GM19328 (cell line): ENCODE measurements around the gene CACYBP.

Source experiments
- ATAC-seq: cut with Tn5 transposase; IDR thresholded peaks from one replicate; pipeline ENCODE4 v1.9.1; 2021; ENCODE audit warnings: mild to moderate bottlenecking, moderate library complexity; ENCODE audit not compliant: unreplicated experiment

Gene CACYBP

DNA sequence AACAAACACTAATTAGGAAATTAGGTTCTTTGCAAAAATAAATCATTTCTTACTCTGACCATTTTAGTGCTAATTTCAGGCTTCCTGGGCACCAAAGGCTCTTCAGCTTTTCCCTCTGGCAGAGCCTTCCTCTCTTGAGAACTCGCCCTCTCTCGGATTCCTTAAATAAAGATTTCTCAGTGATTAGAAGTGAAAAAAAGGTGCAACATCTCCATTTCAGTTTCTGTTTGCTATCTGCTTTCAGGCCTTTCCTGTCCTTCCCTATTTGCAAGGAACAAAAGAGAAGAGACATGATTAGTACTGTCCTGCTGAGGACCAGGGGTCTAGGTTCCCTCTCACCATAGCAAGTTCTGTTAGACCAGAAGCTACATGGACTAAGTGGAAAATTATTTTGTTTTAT lies 27.8 kb upstream of the CACYBP start:
- no peak for ATAC-seq

- ATAC-seq: no peak
These were observed 25.0 kb upstream of the CACYBP start for GRCh38 chr1:174974711-174975119.

DNA sequence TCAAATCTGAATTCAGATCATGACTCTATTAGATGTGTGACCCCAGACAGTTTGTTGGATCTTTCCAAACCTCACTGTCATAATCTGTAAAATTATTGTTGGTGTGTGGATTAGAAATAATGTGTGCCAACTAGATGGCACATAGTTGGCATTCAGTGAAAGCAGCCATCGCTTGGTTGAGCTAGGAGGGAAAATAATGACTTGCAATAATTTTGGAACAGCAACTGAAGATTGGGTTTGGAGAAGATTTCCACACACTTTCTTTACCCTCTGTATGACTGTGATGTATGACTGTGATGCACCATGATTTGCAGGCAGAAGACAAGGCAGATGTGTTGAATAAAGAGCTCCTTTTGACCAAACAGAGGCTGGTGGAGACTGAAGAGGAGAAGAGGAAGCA lies 24.0 kb upstream of the CACYBP start:
- no peak for ATAC-seq

- no peak for ATAC-seq
These were observed 23.2 kb upstream of the CACYBP start for GRCh38 chr1:174976436-174977108.

DNA sequence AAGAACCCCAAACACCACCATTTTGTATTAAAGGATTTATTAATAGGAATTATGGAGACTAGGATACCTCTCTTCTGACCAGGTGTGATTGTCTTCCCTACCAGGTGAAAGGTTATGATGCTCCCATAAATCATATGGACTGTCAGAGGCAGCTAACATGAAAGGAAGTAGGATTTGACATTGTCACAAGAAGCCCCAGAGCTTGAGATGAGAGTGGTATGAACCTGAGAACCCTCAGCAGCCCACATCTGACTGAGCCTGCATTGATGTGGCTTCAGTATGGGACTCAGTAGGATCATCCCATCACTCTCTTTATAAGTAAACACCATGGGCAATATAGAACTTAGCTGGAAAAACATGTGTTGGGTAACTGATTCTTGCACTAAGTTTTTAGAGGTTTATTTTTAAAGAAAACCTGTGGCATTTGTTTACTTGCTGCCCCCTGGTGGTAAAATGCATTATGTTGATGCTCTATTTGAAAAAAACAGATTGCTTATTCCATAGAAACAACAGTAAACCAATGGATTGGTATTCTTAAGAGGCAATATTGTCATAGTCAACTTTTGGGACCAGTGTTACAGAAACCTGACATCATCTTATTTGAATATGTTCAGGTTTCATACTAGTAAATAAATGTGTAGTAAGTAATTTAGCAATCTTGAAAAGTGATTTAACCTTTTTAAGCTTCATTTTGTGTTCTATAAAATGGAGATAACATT lies 16.6 kb upstream of the CACYBP start:
- ATAC-seq: no peak

DNA sequence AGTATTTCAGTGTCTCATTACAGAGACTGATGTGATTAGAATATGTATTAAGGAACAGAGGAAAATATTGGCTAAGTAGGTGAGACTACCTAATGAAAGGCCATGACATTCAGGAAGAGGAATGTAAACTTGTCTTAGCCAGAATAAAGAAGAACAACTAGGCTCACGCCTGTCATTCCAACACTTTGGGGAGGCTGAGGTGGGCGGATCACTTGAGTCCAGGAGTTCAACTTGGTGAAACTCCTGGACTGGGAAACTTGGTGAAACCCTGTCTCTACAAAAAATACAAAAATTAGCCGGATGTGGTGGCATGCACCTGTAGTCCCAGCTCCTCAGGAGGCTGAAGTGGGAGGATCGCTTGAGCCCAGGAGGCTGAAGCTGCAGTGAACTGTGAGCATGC lies 14.8 kb upstream of the CACYBP start:
- ATAC-seq: no peak

DNA sequence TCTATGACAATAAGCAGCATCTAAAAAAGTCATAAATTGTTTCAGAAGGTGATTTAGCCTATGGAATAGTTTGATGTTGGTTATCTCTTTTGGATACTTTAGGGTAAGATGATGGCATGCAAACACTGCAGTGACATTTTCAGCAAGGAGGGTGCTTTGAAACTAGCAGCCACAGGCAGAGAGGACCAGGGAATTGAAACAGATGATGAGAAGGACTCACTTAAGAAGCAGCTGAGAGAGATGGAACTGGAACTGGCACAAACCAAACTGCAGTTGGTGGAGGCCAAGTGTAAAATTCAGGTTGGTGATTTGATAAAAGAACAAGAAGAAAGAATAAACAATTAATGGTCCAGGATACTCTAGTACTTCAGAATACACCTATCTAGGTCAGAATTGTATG lies 11.2 kb upstream of the CACYBP start:
- ATAC-seq: no peak

- no peak for ATAC-seq
These were observed 10.8 kb upstream of the CACYBP start for GRCh38 chr1:174988986-174989385.

- ATAC-seq: no peak
These were observed 10.1 kb upstream of the CACYBP start for GRCh38 chr1:174989536-174990220.

- ATAC-seq: no peak
These were observed 9.3 kb upstream of the CACYBP start for GRCh38 chr1:174990382-174990999.

- ATAC-seq: no peak
These were observed 8.3 kb upstream of the CACYBP start for GRCh38 chr1:174991473-174991872.

GRCh38 chr1:174995121-174995520 lies 4.6 kb upstream of the CACYBP start:
- no peak for ATAC-seq

GRCh38 chr1:174995916-174996315 lies 3.8 kb upstream of the CACYBP start:
- no peak for ATAC-seq

- ATAC-seq: no peak
These were observed 3.3 kb upstream of the CACYBP start for GRCh38 chr1:174996476-174996875.

DNA sequence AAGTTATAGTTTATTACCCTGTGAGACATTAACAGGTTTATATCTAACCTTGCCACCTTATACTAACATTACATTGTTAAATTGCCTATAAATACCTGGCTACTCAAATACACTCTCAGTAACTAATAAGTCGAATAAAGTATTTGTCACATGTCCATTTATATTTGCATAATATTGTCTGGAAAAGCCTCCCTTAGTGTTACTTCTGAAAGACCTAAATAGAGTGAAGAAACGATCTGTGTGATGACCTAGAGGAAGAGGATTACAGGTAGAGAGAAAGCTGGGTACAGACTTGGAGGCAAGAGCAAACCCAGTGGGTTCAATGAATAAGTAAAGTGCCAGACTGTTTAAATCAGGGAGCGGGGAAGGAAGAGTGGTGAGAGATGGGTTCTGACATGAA lies 2.7 kb upstream of the CACYBP start:
- no peak for ATAC-seq

DNA sequence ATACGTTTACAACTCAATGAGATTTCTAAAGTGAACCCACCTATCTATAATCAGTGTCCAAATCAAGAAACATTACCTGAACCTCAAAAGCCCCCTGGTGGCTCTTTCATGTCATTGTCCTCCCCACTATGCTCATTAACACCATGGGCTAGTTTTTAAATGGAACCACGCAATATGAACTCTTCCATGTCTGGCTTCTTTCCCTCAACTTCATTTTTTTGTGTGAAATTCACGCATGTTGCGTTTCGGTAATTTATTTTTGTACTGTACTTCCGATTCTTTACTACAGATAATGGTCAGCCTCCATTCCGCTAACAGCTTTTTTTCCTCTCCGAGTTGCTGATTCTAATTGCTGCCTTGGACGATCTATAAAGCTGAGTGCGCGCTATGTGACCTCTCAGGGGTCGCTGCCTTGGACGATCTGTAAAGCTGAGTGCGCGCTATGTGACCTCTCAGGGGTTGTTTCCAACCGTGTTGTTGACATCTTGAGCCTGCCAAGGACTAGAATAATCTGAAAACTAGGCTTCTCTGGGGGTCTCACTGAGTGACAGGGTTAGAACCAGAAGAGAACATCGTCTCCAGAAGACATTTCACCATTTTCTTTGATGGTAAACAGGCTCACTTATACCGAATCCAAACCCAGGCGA lies 1.1 kb upstream of the CACYBP start:
- ATAC-seq: peak; percentile 1

GRCh38 chr1:174999216-174999935 lies 371 bp upstream of the CACYBP start:
- ATAC-seq: peak; percentile 78

DNA sequence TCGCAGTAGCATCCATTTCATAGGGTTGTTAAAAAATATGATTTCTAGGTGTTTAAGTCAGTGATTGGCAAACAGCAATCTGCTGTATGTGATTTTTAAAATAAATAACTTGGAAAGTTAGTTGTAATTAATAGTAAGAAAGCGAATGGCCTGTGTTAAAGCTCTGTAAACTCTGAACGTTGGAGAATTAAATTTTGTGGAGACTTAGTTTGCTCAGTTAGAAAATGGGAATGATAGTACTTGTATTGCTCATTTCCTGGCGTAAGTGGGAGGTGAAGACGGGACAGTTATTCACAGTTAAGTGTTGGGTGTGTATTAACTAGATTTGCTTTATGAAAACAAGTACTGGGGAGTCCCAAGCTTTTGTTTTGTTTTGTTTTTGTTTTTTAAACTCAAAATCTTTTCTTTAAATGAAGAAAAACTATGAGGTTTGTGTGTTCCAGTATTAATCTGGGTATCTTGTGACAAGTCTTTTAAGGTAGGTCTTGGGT lies 995 bp downstream of the CACYBP start:
- ATAC-seq: no peak

DNA sequence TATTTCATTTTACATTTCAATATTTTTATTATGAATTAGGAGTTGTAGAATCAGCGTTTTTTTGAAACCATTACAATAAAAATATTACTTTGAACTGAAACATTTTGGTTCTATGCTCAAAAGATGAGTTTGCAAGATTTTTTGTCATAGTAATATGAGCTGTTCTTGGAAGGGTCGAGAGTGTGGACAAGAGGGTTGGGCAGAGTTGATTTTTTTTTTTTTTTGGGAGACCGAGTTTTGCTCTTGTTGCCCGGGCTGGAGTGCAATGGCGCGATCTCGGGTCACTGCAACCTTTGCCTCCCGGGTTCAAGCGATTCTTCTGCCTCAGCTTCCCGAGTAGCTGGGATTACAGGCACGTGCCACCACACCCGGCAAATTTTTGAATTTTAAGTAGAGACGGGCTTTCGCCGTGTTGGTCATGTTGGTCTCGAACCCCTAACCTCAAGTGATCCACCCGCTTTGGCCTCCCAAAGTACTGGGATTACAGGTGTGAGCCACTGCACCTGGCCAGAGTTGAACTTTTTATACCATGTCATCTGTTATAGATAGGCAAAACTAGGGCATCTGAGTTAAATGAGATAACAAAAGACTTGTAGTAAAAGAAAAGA lies 3.3 kb downstream of the CACYBP start:
- ATAC-seq: no peak

DNA sequence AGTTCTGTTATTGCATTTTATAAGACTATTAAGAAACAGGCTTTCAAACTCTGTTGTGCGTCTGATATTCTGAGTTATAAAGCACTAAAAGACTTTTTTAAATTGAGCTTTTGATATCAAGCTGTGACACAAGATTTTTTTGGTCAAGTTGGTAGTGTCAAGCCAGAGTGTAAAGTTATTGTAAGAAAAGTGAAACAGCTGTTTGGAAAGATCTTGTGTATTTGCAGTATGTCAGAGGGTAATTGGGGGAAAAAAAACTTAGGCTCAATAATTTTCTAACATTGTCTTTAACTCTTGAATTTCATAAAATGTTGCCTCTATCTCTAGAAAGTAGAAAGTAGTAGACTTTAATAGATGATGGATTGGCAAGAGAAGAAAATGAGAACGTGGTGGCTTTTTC lies 3.8 kb downstream of the CACYBP start:
- ATAC-seq: no peak
